HEK293 (cell line): ENCODE data around the gene ZSCAN22.

Source experiments
- CTCF ChIA-PET: fragments of 350-600 bp; formaldehyde crosslinking; extraction: SDS; loops from one replicate; lab custom pipeline; 2021; ENCODE audit warnings: antibody characterized with exemption; lab: Yijun Ruan, JAX
- POLR2A ChIA-PET: fragments of 300-600 bp; formaldehyde crosslinking; extraction: SDS; loops from one replicate; lab custom pipeline; 2020; ENCODE audit warnings: antibody characterized with exemption, inconsistent platforms; lab: Yijun Ruan, JAX
- H3K27ac ChIP-seq: fragments of 200-500 bp; sonication (Bioruptor generic); 2 replicates; pipeline ENCODE4 v1.5.1; 2014; ENCODE audit warnings: low read depth, low read length, control low read depth, inconsistent platforms; ENCODE audit errors: extremely low read depth
- H3K36me3 ChIP-seq, 2 experiments: fragments of 200-500 bp in 1 of 2; sonication (Bioruptor generic) in 1 of 2; 1 replicate in 1 of 2; 2 replicates in 1 of 2; pipeline ENCODE4 v1.5.1; 2014 to 2017; ENCODE audit warnings: inconsistent platforms in 2 of 2, low read length in 2 of 2; ENCODE audit not compliant: control insufficient read depth in 2 of 2, insufficient read depth in 1 of 2
- H3K4me1 ChIP-seq: fragments of 200-500 bp; sonication (Bioruptor generic); 2 replicates; pipeline ENCODE4 v1.5.1; 2014; ENCODE audit warnings: mild to moderate bottlenecking, low read length, inconsistent platforms; ENCODE audit not compliant: control insufficient read depth, insufficient read depth
- H3K4me3 ChIP-seq: 2 replicates; pipeline ENCODE4 v1.5.1; 2011; ENCODE audit warnings: low read depth, mild to moderate bottlenecking, control low read depth, low read length, moderate library complexity
- H3K9me3 ChIP-seq: fragments of 200-500 bp; sonication (Bioruptor generic); 2 replicates; pipeline ENCODE4 v1.5.1; 2014; ENCODE audit warnings: low read depth, low read length, inconsistent platforms; ENCODE audit not compliant: control insufficient read depth, insufficient read depth
- EGR2 ChIP-seq: fragments of 450-650 bp; formaldehyde crosslinking; IDR thresholded peaks from 2 replicates; pipeline ENCODE4 v1.5.1; 2016; ENCODE audit warnings: low read depth, missing biosample characterization, missing genetic modification characterization
- KLF7 ChIP-seq: fragments of 450-650 bp; formaldehyde crosslinking; IDR thresholded peaks from 2 replicates; pipeline ENCODE4 v1.5.1; 2016; ENCODE audit warnings: missing biosample characterization, missing genetic modification characterization, borderline replicate concordance
- PRDM1 ChIP-seq: fragments of 450-650 bp; formaldehyde crosslinking; IDR thresholded peaks from 2 replicates; pipeline ENCODE4; 2016; ENCODE audit warnings: missing biosample characterization, missing genetic modification characterization
- SCRT1 ChIP-seq: fragments of 450-650 bp; formaldehyde crosslinking; IDR thresholded peaks from 2 replicates; pipeline ENCODE4 v1.5.1; 2016; ENCODE audit warnings: missing biosample characterization, missing genetic modification characterization, borderline replicate concordance
- YY2 ChIP-seq: fragments of 450-650 bp; formaldehyde crosslinking; IDR thresholded peaks from 2 replicates; pipeline ENCODE4 v1.5.1; 2016; ENCODE audit warnings: missing biosample characterization, missing genetic modification characterization
- ZNF146 ChIP-seq: fragments of 450-650 bp; formaldehyde crosslinking; IDR thresholded peaks from 2 replicates; pipeline ENCODE4 v1.5.1; 2016; ENCODE audit warnings: missing biosample characterization, missing genetic modification characterization
- ZNF169 ChIP-seq: fragments of 450-650 bp; formaldehyde crosslinking; IDR thresholded peaks from 2 replicates; pipeline ENCODE4 v1.5.1; 2016; ENCODE audit warnings: missing biosample characterization, missing genetic modification characterization
- ZNF223 ChIP-seq: fragments of 450-650 bp; formaldehyde crosslinking; IDR thresholded peaks from 2 replicates; pipeline ENCODE4 v1.5.1; 2016; ENCODE audit warnings: missing biosample characterization, missing genetic modification characterization
- ZNF514 ChIP-seq: fragments of 450-650 bp; formaldehyde crosslinking; IDR thresholded peaks from 2 replicates; pipeline ENCODE4 v1.5.1; 2016; ENCODE audit warnings: missing biosample characterization, missing genetic modification characterization
- ZNF596 ChIP-seq: fragments of 450-650 bp; IDR thresholded peaks from 2 replicates; pipeline ENCODE4 v1.5.0; 2018; ENCODE audit warnings: missing biosample characterization, mild to moderate bottlenecking, missing genetic modification characterization, moderate library complexity
- ZNF701 ChIP-seq: fragments of 450-650 bp; formaldehyde crosslinking; IDR thresholded peaks from 2 replicates; pipeline ENCODE4 v1.5.1; 2016; ENCODE audit warnings: missing biosample characterization, missing genetic modification characterization
- ZNF785 ChIP-seq: fragments of 450-650 bp; formaldehyde crosslinking; IDR thresholded peaks from 2 replicates; pipeline ENCODE4 v1.5.1; 2016; ENCODE audit warnings: missing biosample characterization, missing genetic modification characterization
- ZSCAN23 ChIP-seq: fragments of 450-650 bp; formaldehyde crosslinking; IDR thresholded peaks from 2 replicates; pipeline ENCODE4 v1.5.1; 2016; ENCODE audit warnings: missing biosample characterization, missing genetic modification characterization
- ZSCAN30 ChIP-seq: fragments of 450-650 bp; IDR thresholded peaks from 2 replicates; pipeline ENCODE4 v1.5.1; 2018; ENCODE audit warnings: missing biosample characterization, mild to moderate bottlenecking, missing genetic modification characterization, moderate library complexity
- TF ChIP-seq, protein P1 (sequence below): fragments of 450-650 bp; formaldehyde crosslinking; IDR thresholded peaks from 2 replicates; pipeline ENCODE4 v1.5.1; 2016; ENCODE audit warnings: missing biosample characterization, missing genetic modification characterization
- TF ChIP-seq, protein P2 (sequence below): fragments of 450-650 bp; formaldehyde crosslinking; IDR thresholded peaks from 2 replicates; pipeline ENCODE4 v1.5.1; 2016; ENCODE audit warnings: missing biosample characterization, missing genetic modification characterization, low read depth
- TF ChIP-seq, protein P3 (sequence below): fragments of 450-650 bp; formaldehyde crosslinking; IDR thresholded peaks from 2 replicates; pipeline ENCODE4 v1.5.1; 2016; ENCODE audit warnings: missing biosample characterization, missing genetic modification characterization
- TF ChIP-seq, protein P4 (sequence below): fragments of 450-650 bp; formaldehyde crosslinking; IDR thresholded peaks from 2 replicates; pipeline ENCODE4 v1.5.1; 2016; ENCODE audit warnings: missing biosample characterization, missing genetic modification characterization, borderline replicate concordance
- TF ChIP-seq, protein P5 (sequence below): fragments of 450-650 bp; formaldehyde crosslinking; IDR thresholded peaks from 2 replicates; pipeline ENCODE4 v1.5.1; 2016; ENCODE audit warnings: missing biosample characterization, missing genetic modification characterization
- TF ChIP-seq, protein P6 (sequence below): fragments of 450-650 bp; IDR thresholded peaks from 2 replicates; pipeline ENCODE4 v1.5.1; 2018; ENCODE audit warnings: missing biosample characterization, mild to moderate bottlenecking, missing genetic modification characterization

The ZSCAN22 gene

DNA sequence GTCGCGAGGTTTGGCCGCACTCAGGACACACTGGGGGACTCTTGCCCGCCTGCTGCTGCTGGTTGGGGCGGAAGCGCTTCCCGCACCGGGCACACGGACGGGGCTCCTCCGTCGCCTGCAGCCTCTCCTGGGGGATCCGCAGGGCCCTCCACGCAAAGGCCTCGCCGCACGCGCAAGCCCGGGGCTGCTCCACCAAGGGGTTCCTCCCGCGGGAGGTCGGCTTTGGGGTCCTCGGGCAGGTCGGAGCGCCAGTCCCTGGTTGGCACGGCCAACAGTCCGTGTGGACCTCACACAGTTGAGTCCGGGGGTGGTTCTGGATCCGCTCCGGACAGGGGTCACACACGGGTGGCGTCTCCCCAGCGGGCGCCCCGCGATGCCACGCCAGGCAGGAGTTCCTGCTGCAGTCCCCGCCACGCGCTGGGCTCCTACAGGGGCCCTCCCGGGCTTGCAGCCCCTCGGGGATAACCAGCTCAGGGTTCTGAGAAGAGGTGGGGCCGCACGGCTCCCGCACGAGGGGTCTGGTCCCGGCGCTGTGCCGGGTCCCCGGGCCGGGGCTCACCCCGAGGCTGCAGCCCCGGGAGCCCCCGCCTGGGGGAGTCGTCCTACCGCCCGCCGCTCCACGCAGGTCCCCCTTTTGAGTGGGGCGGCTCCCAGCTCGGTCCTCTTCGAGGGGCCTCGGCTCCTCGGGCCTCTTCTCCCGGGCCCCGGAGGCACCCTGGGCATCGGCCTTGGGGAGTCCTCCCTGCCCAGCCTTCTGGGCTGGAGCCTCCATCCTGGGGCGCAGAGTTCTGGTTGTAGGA, 42.0 kb downstream of the ZSCAN22 start:
- H3K4me1 ChIP-seq = no peaks in the 10 kb centered on the region
- no peaks in the 10 kb centered on the region for H3K36me3 ChIP-seq
- H3K9me3 ChIP-seq = no peaks in the 10 kb centered on the region
- H3K4me3 ChIP-seq = no peak overlapping the region
- H3K27ac ChIP-seq = no peak overlapping the region
- TF ChIP-seq KLF7 = no peak
- CTCF ChIA-PET = no interaction called here
- POLR2A ChIA-PET = no interaction called here

DNA sequence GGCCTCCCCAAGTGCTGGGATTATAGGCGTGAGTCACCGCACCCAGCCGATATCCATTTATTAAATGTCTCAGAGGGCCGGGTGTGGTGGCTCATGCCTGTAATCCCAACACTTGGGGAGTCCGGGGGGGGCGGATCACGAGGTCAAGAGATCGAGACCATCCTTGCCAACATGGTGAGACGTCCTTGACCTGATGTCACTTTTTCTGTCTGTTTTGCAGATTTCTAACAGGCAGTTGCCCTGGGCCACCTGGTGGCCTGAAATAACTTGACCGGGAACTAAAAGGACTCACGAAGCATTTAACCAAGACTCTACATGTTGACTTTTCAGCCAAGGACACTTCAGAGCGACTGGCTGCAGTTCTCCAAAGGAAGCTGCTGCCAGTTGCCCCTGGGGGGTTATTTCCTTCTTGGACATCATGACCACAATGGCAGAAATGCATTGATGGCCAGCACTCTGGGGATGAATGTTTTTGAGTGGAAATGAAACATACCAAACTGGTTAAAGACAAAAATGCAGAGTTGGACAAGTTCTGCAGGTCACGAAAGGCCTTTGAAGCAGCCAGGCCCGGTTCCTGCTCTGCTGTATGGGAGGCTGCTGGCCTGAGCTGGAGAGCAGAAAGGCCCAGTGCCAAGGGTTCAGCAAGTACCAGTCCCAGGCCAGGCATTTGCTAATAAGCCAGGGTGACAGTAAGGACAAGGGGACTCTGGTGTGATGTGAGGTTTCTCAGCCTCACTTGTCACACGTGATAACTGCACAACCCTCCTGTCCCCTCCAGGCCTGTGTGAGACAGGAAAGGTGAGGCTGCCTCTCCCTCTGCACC, 45.7 kb downstream of the ZSCAN22 start:
- CTCF ChIA-PET = no interaction called here
- POLR2A ChIA-PET = interaction anchor here (0.5 to 4.2 kb wide), 5 partner anchors 9 to 138 kb away, joined by 3 to 35 read pairs (median 3); partner anchors contain the start of genes ZNF497 and ZNF584
- no peak overlapping the region for H3K4me3 ChIP-seq
- no peaks in the 10 kb centered on the region for H3K4me1 ChIP-seq
- H3K9me3 ChIP-seq = no peaks in the 10 kb centered on the region
- TF ChIP-seq, protein P1, sequence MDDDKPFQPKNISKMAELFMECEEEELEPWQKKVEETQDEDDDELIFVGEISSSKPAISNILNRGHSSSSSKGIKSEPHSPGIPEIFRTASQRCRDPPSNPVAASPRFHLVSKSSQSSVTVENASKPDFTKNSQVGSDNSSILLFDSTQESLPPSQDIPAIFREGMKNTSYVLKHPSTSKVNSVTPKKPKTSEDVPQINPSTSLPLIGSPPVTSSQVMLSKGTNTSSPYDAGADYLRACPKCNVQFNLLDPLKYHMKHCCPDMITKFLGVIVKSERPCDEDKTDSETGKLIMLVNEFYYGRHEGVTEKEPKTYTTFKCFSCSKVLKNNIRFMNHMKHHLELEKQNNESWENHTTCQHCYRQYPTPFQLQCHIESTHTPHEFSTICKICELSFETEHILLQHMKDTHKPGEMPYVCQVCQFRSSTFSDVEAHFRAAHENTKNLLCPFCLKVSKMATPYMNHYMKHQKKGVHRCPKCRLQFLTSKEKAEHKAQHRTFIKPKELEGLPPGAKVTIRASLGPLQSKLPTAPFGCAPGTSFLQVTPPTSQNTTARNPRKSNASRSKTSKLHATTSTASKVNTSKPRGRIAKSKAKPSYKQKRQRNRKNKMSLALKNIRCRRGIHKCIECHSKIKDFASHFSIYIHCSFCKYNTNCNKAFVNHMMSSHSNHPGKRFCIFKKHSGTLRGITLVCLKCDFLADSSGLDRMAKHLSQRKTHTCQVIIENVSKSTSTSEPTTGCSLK (tag by site-specific recombination) = no peak
- TF ChIP-seq, protein P2, sequence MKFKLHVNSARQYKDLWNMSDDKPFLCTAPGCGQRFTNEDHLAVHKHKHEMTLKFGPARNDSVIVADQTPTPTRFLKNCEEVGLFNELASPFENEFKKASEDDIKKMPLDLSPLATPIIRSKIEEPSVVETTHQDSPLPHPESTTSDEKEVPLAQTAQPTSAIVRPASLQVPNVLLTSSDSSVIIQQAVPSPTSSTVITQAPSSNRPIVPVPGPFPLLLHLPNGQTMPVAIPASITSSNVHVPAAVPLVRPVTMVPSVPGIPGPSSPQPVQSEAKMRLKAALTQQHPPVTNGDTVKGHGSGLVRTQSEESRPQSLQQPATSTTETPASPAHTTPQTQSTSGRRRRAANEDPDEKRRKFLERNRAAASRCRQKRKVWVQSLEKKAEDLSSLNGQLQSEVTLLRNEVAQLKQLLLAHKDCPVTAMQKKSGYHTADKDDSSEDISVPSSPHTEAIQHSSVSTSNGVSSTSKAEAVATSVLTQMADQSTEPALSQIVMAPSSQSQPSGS (tag by site-specific recombination) = no peak
- TF ChIP-seq ZNF596 (tag by site-specific recombination) (no peak), PRDM1 (no peak), ZNF146 (no peak), SCRT1 (no peak), ZNF223 (tag by site-specific recombination) (no peak), YY2 (tag by site-specific recombination) (no peak), ZSCAN30 (tag by site-specific recombination) (no peak), ZSCAN23 (tag by site-specific recombination) (no peak)
- TF ChIP-seq, protein P3, sequence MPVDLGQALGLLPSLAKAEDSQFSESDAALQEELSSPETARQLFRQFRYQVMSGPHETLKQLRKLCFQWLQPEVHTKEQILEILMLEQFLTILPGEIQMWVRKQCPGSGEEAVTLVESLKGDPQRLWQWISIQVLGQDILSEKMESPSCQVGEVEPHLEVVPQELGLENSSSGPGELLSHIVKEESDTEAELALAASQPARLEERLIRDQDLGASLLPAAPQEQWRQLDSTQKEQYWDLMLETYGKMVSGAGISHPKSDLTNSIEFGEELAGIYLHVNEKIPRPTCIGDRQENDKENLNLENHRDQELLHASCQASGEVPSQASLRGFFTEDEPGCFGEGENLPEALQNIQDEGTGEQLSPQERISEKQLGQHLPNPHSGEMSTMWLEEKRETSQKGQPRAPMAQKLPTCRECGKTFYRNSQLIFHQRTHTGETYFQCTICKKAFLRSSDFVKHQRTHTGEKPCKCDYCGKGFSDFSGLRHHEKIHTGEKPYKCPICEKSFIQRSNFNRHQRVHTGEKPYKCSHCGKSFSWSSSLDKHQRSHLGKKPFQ (tag by site-specific recombination) = no peak
- no peak overlapping the region for H3K27ac ChIP-seq
- H3K36me3 ChIP-seq = no peaks in the 10 kb centered on the region

DNA sequence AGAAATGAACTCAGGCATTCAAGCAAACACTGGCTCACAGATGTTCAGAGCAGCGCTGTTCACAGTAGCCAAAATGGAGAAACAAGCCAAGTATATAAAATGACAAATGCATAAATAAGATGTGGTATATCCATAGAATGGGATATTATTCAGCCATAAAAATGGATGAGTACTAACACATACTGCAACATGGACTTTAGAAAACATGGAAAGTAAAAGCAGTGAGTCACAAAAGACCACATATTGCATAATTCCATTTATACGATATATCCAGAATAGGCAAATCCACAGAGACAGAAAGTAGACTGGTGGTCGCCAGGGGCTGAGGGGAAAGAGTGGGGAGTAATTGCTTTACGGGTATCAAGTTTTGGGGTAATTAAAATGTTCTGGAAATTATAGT, 47.4 kb downstream of the ZSCAN22 start:
- Histone ChIP-seq H3K4me3 (no peak overlapping the region), H3K9me3 (no peaks in the 10 kb centered on the region), H3K4me1 (no peaks in the 10 kb centered on the region), H3K27ac (no peak overlapping the region), H3K36me3 (no peaks in the 10 kb centered on the region)
- POLR2A ChIA-PET = interaction anchor here (4.2 kb wide), 1 partner anchor 11 kb away, joined by 35 read pairs; the partner anchor contains the start of gene ZNF497
- CTCF ChIA-PET = interaction anchor here (1.2 kb wide), 1 partner anchor 12 kb away, joined by 4 read pairs; the partner anchor contains the start of gene ZNF497
- no peak for TF ChIP-seq EGR2
- TF ChIP-seq, protein P4, sequence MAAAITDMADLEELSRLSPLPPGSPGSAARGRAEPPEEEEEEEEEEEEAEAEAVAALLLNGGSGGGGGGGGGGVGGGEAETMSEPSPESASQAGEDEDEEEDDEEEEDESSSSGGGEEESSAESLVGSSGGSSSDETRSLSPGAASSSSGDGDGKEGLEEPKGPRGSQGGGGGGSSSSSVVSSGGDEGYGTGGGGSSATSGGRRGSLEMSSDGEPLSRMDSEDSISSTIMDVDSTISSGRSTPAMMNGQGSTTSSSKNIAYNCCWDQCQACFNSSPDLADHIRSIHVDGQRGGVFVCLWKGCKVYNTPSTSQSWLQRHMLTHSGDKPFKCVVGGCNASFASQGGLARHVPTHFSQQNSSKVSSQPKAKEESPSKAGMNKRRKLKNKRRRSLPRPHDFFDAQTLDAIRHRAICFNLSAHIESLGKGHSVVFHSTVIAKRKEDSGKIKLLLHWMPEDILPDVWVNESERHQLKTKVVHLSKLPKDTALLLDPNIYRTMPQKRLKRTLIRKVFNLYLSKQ = no peak
- no peak for TF ChIP-seq ZNF701
- no peak for TF ChIP-seq ZNF514 (tag by site-specific recombination)
- TF ChIP-seq, protein P5, sequence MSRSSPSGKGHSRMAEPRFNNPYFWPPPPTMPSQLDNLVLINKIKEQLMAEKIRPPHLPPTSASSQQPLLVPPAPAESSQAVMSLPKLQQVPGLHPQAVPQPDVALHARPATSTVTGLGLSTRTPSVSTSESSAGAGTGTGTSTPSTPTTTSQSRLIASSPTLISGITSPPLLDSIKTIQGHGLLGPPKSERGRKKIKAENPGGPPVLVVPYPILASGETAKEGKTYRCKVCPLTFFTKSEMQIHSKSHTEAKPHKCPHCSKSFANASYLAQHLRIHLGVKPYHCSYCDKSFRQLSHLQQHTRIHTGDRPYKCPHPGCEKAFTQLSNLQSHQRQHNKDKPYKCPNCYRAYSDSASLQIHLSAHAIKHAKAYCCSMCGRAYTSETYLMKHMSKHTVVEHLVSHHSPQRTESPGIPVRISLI (tag by site-specific recombination) = no peak
- TF ChIP-seq, protein P6, sequence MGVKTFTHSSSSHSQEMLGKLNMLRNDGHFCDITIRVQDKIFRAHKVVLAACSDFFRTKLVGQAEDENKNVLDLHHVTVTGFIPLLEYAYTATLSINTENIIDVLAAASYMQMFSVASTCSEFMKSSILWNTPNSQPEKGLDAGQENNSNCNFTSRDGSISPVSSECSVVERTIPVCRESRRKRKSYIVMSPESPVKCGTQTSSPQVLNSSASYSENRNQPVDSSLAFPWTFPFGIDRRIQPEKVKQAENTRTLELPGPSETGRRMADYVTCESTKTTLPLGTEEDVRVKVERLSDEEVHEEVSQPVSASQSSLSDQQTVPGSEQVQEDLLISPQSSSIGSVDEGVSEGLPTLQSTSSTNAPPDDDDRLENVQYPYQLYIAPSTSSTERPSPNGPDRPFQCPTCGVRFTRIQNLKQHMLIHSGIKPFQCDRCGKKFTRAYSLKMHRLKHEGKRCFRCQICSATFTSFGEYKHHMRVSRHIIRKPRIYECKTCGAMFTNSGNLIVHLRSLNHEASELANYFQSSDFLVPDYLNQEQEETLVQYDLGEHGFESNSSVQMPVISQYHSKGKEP (tag by site-specific recombination) = no peak
- no peak for TF ChIP-seq ZNF169 (tag by site-specific recombination)
- TF ChIP-seq ZNF785 = no peak
